Osteocyte (in vitro differentiated cells): Measurements from ENCODE around the gene CTTNBP2. TPM values are rescaled to one million over a fixed set of nuclear protein-coding genes. Genes with fewer than 3 reads are reported as not detected.
"Not testable (repeated sequence)": the region's sequence is repeated elsewhere in the genome, so short reads cannot be mapped to it uniquely, and the experiment has no call there.

Experiments used
- DNase-seq: peaks from one replicate; pipeline ENCODE4 v3.0.0; 2021; ENCODE audit warnings: mixed read lengths; ENCODE audit not compliant: unreplicated experiment; ENCODE audit errors: extremely low spot score
- H3K27ac Mint-ChIP-seq: one replicate; pipeline ENCODE4 v1.8.0; 2021; ENCODE audit warnings: mild to moderate bottlenecking, mixed read lengths; ENCODE audit not compliant: unreplicated experiment
- H3K27me3 Mint-ChIP-seq: one replicate; pipeline ENCODE4 v1.8.0; 2021; ENCODE audit warnings: mixed read lengths; ENCODE audit not compliant: unreplicated experiment
- H3K36me3 Mint-ChIP-seq: one replicate; pipeline ENCODE4 v1.8.0; 2021; ENCODE audit warnings: mixed read lengths; ENCODE audit not compliant: unreplicated experiment
- H3K4me1 Mint-ChIP-seq: one replicate; pipeline ENCODE4 v1.8.0; 2021; ENCODE audit warnings: mixed read lengths; ENCODE audit not compliant: unreplicated experiment
- H3K4me3 Mint-ChIP-seq: one replicate; pipeline ENCODE4 v1.8.0; 2021; ENCODE audit warnings: mild to moderate bottlenecking, moderate library complexity, mixed read lengths; ENCODE audit not compliant: unreplicated experiment
- H3K9me3 Mint-ChIP-seq: one replicate; pipeline ENCODE4 v1.8.0; 2021; ENCODE audit warnings: mixed read lengths; ENCODE audit not compliant: unreplicated experiment
- total RNA-seq: library from RNA; stranded (reverse); gene quantifications from 2 replicates; pipeline ENCODE4 v1.2.1, GENCODE V29; 2021
- TF ChIP-seq, protein P1 (sequence below): fragments of 200-600 bp; sonication (generic); IDR thresholded peaks from 2 replicates; pipeline ENCODE4 v1.5.0; 2021; ENCODE audit warnings: antibody characterized with exemption, mild to moderate bottlenecking, moderate library complexity

Gene CTTNBP2
- total RNA-seq, 1 donor from 2014 or later = 2.3 TPM

- H3K27ac Mint-ChIP-seq = no peak overlapping the region
- H3K4me3 Mint-ChIP-seq = no peak overlapping the region
- H3K27me3 Mint-ChIP-seq = no peaks in the 10 kb centered on the region
- H3K9me3 Mint-ChIP-seq = no peaks in the 10 kb centered on the region
- DNase-seq = no peak
- TF ChIP-seq, protein P1, sequence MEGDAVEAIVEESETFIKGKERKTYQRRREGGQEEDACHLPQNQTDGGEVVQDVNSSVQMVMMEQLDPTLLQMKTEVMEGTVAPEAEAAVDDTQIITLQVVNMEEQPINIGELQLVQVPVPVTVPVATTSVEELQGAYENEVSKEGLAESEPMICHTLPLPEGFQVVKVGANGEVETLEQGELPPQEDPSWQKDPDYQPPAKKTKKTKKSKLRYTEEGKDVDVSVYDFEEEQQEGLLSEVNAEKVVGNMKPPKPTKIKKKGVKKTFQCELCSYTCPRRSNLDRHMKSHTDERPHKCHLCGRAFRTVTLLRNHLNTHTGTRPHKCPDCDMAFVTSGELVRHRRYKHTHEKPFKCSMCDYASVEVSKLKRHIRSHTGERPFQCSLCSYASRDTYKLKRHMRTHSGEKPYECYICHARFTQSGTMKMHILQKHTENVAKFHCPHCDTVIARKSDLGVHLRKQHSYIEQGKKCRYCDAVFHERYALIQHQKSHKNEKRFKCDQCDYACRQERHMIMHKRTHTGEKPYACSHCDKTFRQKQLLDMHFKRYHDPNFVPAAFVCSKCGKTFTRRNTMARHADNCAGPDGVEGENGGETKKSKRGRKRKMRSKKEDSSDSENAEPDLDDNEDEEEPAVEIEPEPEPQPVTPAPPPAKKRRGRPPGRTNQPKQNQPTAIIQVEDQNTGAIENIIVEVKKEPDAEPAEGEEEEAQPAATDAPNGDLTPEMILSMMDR = no peak
- no peaks in the 10 kb centered on the region for H3K36me3 Mint-ChIP-seq
- H3K4me1 Mint-ChIP-seq = no peaks in the 10 kb centered on the region
Measured at GRCh38 chr7:117718116-117718835, 155.0 kb downstream of the CTTNBP2 start.

DNA sequence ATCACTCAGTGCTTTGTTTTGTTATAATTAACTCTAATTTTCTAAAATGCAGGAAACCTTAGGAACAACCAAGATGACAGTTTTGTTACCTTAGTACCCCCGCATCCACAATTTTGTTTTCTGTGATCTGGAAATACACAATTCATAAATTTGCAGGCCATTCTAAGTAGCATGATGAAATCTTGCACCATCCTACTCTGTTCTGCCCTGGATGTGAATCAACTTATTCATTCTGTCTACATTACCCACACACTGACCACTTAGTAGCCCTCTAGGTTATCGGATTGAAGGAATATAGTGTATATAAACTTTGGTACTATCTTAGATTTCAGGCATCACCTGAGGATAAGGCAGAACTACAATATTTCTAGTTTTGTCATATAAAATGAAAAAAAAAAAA lies 155.9 kb downstream of the CTTNBP2 start:
- Mint-ChIP-seq H3K27ac (no peak overlapping the region), H3K27me3 (no peaks in the 10 kb centered on the region), H3K4me3 (no peak overlapping the region), H3K36me3 (no peaks in the 10 kb centered on the region), H3K4me1 (no peaks in the 10 kb centered on the region), H3K9me3 (no peaks in the 10 kb centered on the region)
- DNase-seq = no peak
- TF ChIP-seq, protein P1 = no peak

- Mint-ChIP-seq H3K4me1 (no peaks in the 10 kb centered on the region), H3K4me3 (no peak overlapping the region), H3K9me3 (no peaks in the 10 kb centered on the region), H3K27me3 (no peaks in the 10 kb centered on the region), H3K36me3 (no peaks in the 10 kb centered on the region), H3K27ac (no peak overlapping the region)
- no peak for DNase-seq
- TF ChIP-seq, protein P1 = no peak
Measured at GRCh38 chr7:117716707-117717299, 156.4 kb downstream of the CTTNBP2 start.

- TF ChIP-seq, protein P1 = peak; percentile 75
- Mint-ChIP-seq H3K9me3 (no peaks in the 10 kb centered on the region), H3K36me3 (no peaks in the 10 kb centered on the region), H3K27ac (no peak overlapping the region), H3K4me1 (no peaks in the 10 kb centered on the region), H3K4me3 (no peak overlapping the region), H3K27me3 (no peaks in the 10 kb centered on the region)
- DNase-seq = no peak
Measured at GRCh38 chr7:117715784-117716445, 157.3 kb downstream of the CTTNBP2 start.

- Mint-ChIP-seq H3K27me3 (no peaks in the 10 kb centered on the region), H3K4me3 (no peak overlapping the region), H3K9me3 (no peaks in the 10 kb centered on the region), H3K27ac (no peak overlapping the region), H3K36me3 (no peaks in the 10 kb centered on the region), H3K4me1 (no peaks in the 10 kb centered on the region)
- no peak for DNase-seq
- TF ChIP-seq, protein P1 = no peak
Measured at GRCh38 chr7:117711556-117711955, 161.7 kb downstream of the CTTNBP2 start.

DNA sequence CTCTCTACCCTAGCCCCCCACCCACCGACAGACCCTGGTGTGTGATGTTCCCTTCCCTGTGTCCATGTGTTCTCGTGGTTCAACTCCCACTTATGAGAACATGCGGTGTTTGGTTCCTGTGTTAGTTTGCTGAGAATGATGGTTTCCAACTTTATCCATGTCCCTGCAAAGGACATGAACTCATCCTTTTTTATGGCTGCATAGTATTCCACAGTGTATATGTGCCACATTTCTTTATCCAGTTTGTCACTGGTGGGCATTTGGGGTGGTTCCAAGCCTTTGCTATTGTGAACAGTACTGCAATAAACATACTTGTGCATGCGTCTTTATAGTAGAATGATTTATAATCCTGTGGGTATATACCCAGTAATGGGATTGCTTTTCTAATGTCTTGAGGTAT lies 165.1 kb downstream of the CTTNBP2 start:
- H3K4me3 Mint-ChIP-seq, H3K27me3 Mint-ChIP-seq, H3K36me3 Mint-ChIP-seq, H3K4me1 Mint-ChIP-seq, DNase-seq, H3K9me3 Mint-ChIP-seq, H3K27ac Mint-ChIP-seq: not testable (repeated sequence)
